Measurements from ENCODE around the gene RAB32.

RAB32 gene

GRCh38 chr6:146595972-146596731 lies 52.5 kb downstream of the RAB32 start:
- DNase-seq (ENCODE audit: insufficient read length, low spot score): no peak
- TF ChIP-seq, protein P1, sequence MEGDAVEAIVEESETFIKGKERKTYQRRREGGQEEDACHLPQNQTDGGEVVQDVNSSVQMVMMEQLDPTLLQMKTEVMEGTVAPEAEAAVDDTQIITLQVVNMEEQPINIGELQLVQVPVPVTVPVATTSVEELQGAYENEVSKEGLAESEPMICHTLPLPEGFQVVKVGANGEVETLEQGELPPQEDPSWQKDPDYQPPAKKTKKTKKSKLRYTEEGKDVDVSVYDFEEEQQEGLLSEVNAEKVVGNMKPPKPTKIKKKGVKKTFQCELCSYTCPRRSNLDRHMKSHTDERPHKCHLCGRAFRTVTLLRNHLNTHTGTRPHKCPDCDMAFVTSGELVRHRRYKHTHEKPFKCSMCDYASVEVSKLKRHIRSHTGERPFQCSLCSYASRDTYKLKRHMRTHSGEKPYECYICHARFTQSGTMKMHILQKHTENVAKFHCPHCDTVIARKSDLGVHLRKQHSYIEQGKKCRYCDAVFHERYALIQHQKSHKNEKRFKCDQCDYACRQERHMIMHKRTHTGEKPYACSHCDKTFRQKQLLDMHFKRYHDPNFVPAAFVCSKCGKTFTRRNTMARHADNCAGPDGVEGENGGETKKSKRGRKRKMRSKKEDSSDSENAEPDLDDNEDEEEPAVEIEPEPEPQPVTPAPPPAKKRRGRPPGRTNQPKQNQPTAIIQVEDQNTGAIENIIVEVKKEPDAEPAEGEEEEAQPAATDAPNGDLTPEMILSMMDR (IDR thresholded peaks at IDR 0.05; ENCODE audit: insufficient read depth, missing control alignments): no peak
- no peak for FAIRE-seq

- FAIRE-seq (no peak), DNase-seq (ENCODE audit: insufficient read length, low spot score) (no peak)
- TF ChIP-seq, protein P1 (IDR thresholded peaks at IDR 0.05; ENCODE audit: insufficient read depth, missing control alignments): no peak
These were observed 55.3 kb downstream of the RAB32 start, which contains the start of gene ADGB for GRCh38 chr6:146598772-146599405. Gene ADGB (plus strand): TSS chr6:146598972. CDS start chr6:146599041, 69 bp downstream.

DNA sequence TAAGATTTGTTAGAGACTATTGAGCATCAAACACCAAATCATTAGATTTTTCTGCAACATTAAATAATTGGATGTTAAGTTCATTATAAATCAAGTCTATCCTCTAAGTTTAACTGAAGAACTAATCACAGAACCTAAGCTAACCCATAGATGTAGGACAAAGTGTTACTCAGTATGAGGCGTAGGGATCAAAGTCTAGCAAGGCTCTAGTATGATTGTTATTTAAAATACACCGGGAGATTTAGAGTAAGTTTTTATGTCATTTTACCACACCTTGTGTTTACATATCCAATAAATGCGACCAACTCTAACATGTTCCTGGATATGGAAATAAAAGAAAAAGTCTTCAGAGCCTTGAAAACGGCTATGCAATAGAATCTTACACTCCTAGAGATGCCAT lies 57.7 kb downstream of the RAB32 start:
- DNase-seq (ENCODE audit: insufficient read length, low spot score) (no peak), FAIRE-seq (no peak)
- TF ChIP-seq, protein P1 (IDR thresholded peaks at IDR 0.05; ENCODE audit: insufficient read depth, missing control alignments): no peak

DNA sequence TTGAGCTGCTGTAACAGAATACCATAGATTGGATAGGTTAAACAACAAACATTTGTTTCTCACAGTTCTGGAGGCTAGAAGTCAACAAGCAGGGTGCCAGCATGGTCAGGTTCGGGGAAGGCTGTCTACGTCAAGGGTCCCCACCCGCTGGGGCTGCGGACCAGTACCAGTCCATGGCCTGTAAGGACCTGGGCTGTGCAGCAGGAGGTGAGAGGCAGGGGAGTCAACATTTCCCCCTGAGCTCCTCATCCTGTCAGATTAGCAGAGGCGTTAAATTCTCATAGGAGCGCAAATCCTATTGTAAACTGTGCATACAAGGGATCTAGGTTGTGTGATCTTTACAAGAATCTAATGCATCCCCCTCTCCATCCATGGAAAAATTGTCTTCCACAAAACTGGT lies 58.9 kb downstream of the RAB32 start:
- FAIRE-seq (no peak), DNase-seq (ENCODE audit: insufficient read length, low spot score) (no peak)
- TF ChIP-seq, protein P1 (IDR thresholded peaks at IDR 0.05; ENCODE audit: insufficient read depth, missing control alignments): no peak

Measured in D721Med (cell line).